Thyroid gland (tissue), 4 donors: ENCODE data around the gene MPP4. TPM values are rescaled to one million over a fixed set of nuclear protein-coding genes. Genes with fewer than 3 reads are reported as not detected.

ENCODE experiments used
- DNase-seq, 2 donors: peaks; one replicate each; pipeline ENCODE4 v3.0.0-alpha.2; 2019
- H3K27ac ChIP-seq, 3 donors: fragments of 200-600 bp; sonication (generic); 1 replicate in 2 of 3; 2 replicates in 1 of 3; pipeline ENCODE4 v1.5.1; 2016 to 2019; ENCODE audit warnings: mild to moderate bottlenecking in 1 of 3, moderate library complexity in 1 of 3
- H3K27me3 ChIP-seq: fragments of 200-600 bp; sonication (generic); one replicate; pipeline ENCODE4 v1.5.1; 2019
- H3K36me3 ChIP-seq, 2 donors: fragments of 200-600 bp; sonication (generic); one replicate each; pipeline ENCODE4 v1.5.1; 2016 to 2019
- H3K4me1 ChIP-seq, 2 donors: fragments of 200-600 bp; sonication (generic); one replicate each; pipeline ENCODE4 v1.5.1; 2017 to 2019
- H3K4me3 ChIP-seq, 3 donors: fragments of 200-600 bp; sonication (generic); replicated peaks in 1 of 3; 1 replicate in 2 of 3; 2 replicates in 1 of 3; pipeline ENCODE4 v1.5.1; 2016; ENCODE audit warnings: mild to moderate bottlenecking in 1 of 3
- H3K9me3 ChIP-seq: fragments of 200-600 bp; sonication (generic); one replicate; pipeline ENCODE4 v1.5.1; 2017
- CTCF ChIP-seq, 6 experiments: fragments of 200-600 bp in 3 of 6; fragments of 450-650 bp in 3 of 6; sonication (generic) in 3 of 6; IDR thresholded peaks; one replicate each; pipeline ENCODE4 v1.5.1; 2016 to 2019; ENCODE audit warnings: antibody characterized with exemption in 6 of 6, mild to moderate bottlenecking in 2 of 6, inconsistent platforms in 1 of 6, moderate library complexity in 1 of 6
- POLR2A ChIP-seq, 2 donors: fragments of 450-650 bp; IDR thresholded peaks; one replicate each; pipeline ENCODE4 v1.6.1; 2017; ENCODE audit warnings: antibody characterized with exemption in 2 of 2, mild to moderate bottlenecking in 2 of 2, moderate library complexity in 1 of 2
- WGBS, 2 donors: methylation state at CpG; one replicate each; pipeline ENCODE4 v1.1.5; 2017; 5-methylcytosine and 5-hydroxymethylcytosine counted together
- intact Hi-C: fragments of 100-400 bp; cut with DNase I; formaldehyde crosslinking; loops from one replicate; pipeline ENCODE4 v1.15.1; 2023
- total RNA-seq, 4 donors: library from RNA; depleted of rRNA; stranded (reverse); fragments of >200 nt; gene quantifications; one replicate each; pipeline ENCODE4 v1.2.3, GENCODE V29; 2016

Gene MPP4
- total RNA-seq, 4 donors from 2014 or later = not detected

- TF ChIP-seq POLR2A (IDR thresholded peaks at IDR 0.05) (no peak), CTCF (IDR thresholded peaks at IDR 0.05) (no peak)
- Histone ChIP-seq H3K27me3 (no peaks in the 10 kb centered on the region), H3K36me3 (peaks cover 14 to 36% of the 10 kb centered on the region in 2 donors), H3K27ac (no peak overlapping the region), H3K4me3 (no peak overlapping the region), H3K9me3 (no peaks in the 10 kb centered on the region), H3K4me1 (no peaks in the 10 kb centered on the region)
- no peak for DNase-seq
- WGBS, 2 donors = 90 to 96% methylated on average over 2 of the region's 2 CpGs
- intact Hi-C loops = no loop called here
Observed at GRCh38 chr2:201628545-201628944, 69.9 kb downstream of the MPP4 start.

- intact Hi-C loops = no loop called here
- H3K9me3 ChIP-seq = no peaks in the 10 kb centered on the region
- no peak overlapping the region for H3K27ac ChIP-seq
- peaks cover 0 to 5% of the 10 kb centered on the region in 2 donors for H3K4me1 ChIP-seq
- TF ChIP-seq CTCF (IDR thresholded peaks at IDR 0.05) = no peak
- TF ChIP-seq POLR2A (IDR thresholded peaks at IDR 0.05) = no peak
- DNase-seq = no peak
- no peak overlapping the region for H3K4me3 ChIP-seq
- peaks cover 0 to 8% of the 10 kb centered on the region in 2 donors for H3K36me3 ChIP-seq
- H3K27me3 ChIP-seq = no peaks in the 10 kb centered on the region
- WGBS, 2 donors = 84 to 87% methylated on average over 5 of the region's 5 CpGs
Observed at GRCh38 chr2:201622306-201622970, 76.0 kb downstream of the MPP4 start.

- Histone ChIP-seq H3K36me3 (peaks cover 0 to 8% of the 10 kb centered on the region in 2 donors), H3K27ac (no peak overlapping the region), H3K4me1 (peaks cover 0 to 5% of the 10 kb centered on the region in 2 donors), H3K9me3 (no peaks in the 10 kb centered on the region), H3K4me3 (no peak overlapping the region), H3K27me3 (no peaks in the 10 kb centered on the region)
- intact Hi-C loops = no loop called here
- TF ChIP-seq CTCF (IDR thresholded peaks at IDR 0.05) (no peak), POLR2A (IDR thresholded peaks at IDR 0.05) (no peak)
- no peak for DNase-seq
- WGBS, 2 donors = 89 to 94% methylated on average over 4 of the region's 4 CpGs
Observed at GRCh38 chr2:201621293-201621999, 77.0 kb downstream of the MPP4 start.

GRCh38 chr2:201618744-201619662, 79.4 kb downstream of the MPP4 start:
- Histone ChIP-seq H3K4me3 (no peak overlapping the region), H3K9me3 (no peaks in the 10 kb centered on the region), H3K36me3 (no peaks in the 10 kb centered on the region), H3K27me3 (no peaks in the 10 kb centered on the region), H3K27ac (no peak overlapping the region), H3K4me1 (peaks cover 0 to 5% of the 10 kb centered on the region in 2 donors)
- WGBS, 2 donors = 40 to 64% methylated on average over 18 to 38 of the region's 39 CpGs
- intact Hi-C loops = loop anchor here (5.0 kb wide), 1 partner anchor 382 kb away; no protein-coding TSS in a partner anchor
- peak in 5 of 6 experiments; percentile 13 to 69 (median 51) for TF ChIP-seq CTCF (IDR thresholded peaks at IDR 0.05)
- no peak for TF ChIP-seq POLR2A (IDR thresholded peaks at IDR 0.05)
- peak; percentile 81 to 85 for DNase-seq
